OCI-LY1 (cell line): ENCODE data around the gene PDE6D.

ENCODE experiments used
- CTCF ChIP-seq: fragments of 200-600 bp; sonication (generic), shearing (Covaris generic); IDR thresholded peaks from 2 replicates; pipeline ENCODE4 v1.5.1; 2017; ENCODE audit warnings: mild to moderate bottlenecking, antibody characterized with exemption, low read length, moderate library complexity, mixed read lengths
- EZH2 ChIP-seq: fragments of 200-600 bp; sonication (generic), shearing (Covaris generic); IDR thresholded peaks from 2 replicates; pipeline ENCODE4 v1.8.0; 2017; ENCODE audit warnings: borderline replicate concordance, mixed run types, mild to moderate bottlenecking, antibody characterized with exemption, low read length, moderate library complexity, mixed read lengths

GRCh38 chr2:231722721-231723307 is 58.3 kb downstream of the PDE6D start:
- TF ChIP-seq CTCF: no peak
- TF ChIP-seq EZH2: no peak
